HFF-Myc (cell line): Measurements from ENCODE around the gene GRK6.

ENCODE experiments used
- DNase-seq: peaks from one replicate; pipeline ENCODE4 v3.0.0-alpha.2; 2011; ENCODE audit warnings: low read depth; ENCODE audit errors: extremely low read depth
- H3K4me3 ChIP-seq: replicated peaks from 2 replicates; pipeline ENCODE4 v1.5.1; 2011; ENCODE audit warnings: low read depth, mild to moderate bottlenecking, control low read depth, low read length
- TF ChIP-seq, protein P1 (sequence below): IDR thresholded peaks from 2 replicates; pipeline ENCODE4 v1.5.1; 2012; ENCODE audit warnings: mild to moderate bottlenecking, low read depth, low read length, control low read depth; ENCODE audit errors: missing control alignments

GRK6 gene

DNA sequence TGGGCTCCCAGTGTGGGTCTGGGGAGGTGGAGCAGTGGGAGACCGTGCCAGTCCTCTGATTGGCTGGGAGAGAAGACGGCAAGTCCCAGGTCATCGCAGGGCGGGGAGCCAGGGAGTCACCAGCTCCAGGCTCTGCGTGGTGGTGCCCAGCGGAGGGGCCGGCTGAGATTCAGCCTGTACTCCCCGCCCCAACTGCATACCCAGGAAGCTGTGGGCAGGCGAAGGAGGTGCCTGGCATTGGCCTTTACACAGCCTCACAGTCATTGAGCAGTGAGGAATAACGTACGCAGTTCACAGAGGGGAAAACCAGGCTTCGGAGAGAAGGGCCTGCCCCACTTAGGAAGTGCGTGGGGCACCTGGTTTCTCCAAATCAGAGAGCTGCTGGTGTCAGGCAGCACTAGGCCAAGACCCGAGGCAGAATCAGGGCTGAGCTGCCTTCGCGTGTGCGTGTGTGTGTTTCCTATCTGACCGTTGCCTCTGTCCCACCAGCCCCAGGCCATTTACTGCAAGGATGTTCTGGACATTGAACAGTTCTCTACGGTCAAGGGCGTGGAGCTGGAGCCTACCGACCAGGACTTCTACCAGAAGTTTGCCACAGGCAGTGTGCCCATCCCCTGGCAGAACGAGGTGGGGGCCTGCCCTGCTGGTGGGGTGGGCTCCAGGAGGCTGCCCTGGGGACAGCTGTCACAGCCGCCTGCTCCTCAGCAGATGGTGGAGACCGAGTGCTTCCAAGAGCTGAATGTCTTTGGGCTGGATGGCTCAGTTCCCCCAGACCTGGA lies 13.9 kb downstream of the GRK6 start:
- H3K4me3 ChIP-seq = no peak overlapping the region
- TF ChIP-seq, protein P1, sequence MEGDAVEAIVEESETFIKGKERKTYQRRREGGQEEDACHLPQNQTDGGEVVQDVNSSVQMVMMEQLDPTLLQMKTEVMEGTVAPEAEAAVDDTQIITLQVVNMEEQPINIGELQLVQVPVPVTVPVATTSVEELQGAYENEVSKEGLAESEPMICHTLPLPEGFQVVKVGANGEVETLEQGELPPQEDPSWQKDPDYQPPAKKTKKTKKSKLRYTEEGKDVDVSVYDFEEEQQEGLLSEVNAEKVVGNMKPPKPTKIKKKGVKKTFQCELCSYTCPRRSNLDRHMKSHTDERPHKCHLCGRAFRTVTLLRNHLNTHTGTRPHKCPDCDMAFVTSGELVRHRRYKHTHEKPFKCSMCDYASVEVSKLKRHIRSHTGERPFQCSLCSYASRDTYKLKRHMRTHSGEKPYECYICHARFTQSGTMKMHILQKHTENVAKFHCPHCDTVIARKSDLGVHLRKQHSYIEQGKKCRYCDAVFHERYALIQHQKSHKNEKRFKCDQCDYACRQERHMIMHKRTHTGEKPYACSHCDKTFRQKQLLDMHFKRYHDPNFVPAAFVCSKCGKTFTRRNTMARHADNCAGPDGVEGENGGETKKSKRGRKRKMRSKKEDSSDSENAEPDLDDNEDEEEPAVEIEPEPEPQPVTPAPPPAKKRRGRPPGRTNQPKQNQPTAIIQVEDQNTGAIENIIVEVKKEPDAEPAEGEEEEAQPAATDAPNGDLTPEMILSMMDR = no peak
- DNase-seq = no peak

DNA sequence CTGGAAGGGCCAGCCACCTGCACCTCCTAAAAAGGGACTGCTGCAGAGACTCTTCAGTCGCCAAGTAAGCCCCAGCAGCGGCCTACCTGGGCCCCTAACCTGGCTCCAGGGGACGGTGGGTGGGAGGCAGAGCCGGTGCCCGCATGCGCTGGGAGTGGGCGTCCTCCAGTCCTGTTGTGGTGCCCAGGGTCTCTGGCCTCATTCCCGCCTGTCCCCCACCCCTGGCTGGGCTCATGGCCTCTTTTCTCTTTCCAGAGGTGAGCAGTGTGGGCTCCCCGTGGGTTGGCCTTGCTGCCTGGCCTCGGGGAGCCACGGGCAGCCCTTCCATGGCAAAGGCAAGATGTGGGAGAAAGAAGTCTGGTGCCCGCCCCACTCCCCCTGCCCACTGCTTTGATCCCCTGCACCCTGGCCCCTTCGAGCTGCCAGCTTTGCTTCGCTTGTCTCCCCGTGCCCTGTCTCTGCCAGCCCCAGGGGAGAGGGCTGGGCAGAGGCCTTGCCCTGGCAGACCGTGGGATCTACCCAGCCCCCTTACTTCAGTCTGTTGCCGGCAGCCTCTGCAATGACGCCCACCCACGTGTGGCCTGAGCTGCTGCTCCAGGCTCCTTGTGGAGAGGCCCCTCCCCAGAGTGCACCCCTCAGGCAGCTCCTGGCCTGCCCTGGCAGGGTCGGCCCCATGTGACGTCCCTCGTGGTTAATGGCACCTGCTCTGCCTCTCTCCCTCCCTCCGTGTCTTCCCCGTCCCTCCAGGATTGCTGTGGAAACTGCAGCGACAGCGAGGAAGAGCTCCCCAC lies 14.7 kb downstream of the GRK6 start:
- H3K4me3 ChIP-seq = no peak overlapping the region
- TF ChIP-seq, protein P1 = no peak
- no peak for DNase-seq

DNA sequence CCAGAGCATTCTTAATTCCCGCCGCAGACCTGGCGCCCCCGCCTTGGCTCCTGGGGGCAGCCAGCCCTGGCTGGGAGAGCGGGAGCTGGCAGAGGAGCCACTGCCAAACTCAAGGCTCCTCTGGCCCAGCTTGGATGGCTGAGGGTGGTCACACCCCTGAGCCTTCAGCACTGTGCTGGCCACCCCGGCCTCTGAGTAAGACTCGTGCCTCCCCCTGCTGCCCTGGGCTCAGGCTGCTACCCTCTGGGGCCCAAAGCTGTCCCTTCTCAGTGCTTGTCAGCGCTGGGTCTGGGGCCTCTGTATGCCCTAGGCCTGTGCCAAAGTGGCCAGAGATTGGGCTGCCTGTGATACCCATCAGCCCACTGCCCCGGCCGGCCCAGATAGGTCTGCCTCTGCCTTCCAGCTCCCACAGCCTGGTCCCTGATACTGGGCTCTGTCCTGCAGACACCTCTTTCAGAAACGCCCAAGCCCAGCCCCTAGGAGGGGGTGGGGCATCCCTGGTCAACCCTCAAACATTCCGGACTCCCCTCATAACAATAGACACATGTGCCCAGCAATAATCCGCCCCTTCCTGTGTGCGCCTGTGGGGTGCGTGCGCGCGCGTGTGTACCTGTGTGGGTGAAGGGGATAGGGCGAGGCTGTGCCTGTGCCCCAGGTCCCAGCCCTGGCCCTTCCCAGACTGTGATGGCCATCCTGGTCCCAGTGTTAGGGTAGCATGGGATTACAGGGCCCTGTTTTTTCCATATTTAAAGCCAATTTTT lies 15.8 kb downstream of the GRK6 start:
- H3K4me3 ChIP-seq = no peak overlapping the region
- no peak for DNase-seq
- TF ChIP-seq, protein P1 = no peak

DNA sequence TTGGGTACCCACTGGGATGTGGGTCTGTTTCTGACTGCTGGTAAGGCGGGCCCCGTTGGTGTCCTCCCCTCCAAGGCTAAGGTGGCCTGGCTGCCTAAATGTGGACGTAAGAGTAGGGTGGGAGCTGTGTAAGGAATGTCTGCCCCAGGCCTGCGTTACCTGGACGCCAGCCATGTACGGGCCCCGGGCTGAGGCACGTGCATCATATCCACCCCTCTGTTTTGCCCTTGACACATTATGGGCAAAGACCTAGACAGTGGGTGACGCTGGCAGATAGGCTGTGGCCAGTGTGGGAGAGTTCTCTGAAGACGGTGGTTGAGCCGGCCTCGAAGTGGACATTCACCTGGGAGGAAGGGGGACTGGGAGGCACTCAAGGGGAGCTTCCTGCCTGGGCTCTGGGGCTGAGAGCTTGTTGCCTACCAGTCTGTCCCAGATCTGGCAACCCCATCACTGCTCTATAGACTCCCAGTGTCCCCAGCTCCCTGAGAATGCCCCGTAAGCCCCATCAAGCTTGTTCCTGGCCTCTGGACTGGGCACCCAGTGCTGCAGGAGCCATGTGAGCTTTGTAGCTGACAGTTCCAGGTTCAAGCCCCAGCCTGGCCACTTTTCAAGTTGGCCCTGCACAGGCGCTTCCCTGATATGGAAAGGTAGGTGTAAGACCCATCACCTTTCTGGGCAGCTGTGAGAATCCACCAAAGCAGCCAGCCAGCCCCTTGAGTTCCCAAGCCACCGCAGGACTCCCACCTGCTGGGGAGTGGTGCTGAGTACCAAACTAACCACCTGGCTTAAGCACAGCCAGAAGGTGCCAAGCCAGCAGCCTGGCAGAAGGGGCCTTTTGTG lies 16.9 kb downstream of the GRK6 start:
- no peak overlapping the region for H3K4me3 ChIP-seq
- DNase-seq = no peak

DNA sequence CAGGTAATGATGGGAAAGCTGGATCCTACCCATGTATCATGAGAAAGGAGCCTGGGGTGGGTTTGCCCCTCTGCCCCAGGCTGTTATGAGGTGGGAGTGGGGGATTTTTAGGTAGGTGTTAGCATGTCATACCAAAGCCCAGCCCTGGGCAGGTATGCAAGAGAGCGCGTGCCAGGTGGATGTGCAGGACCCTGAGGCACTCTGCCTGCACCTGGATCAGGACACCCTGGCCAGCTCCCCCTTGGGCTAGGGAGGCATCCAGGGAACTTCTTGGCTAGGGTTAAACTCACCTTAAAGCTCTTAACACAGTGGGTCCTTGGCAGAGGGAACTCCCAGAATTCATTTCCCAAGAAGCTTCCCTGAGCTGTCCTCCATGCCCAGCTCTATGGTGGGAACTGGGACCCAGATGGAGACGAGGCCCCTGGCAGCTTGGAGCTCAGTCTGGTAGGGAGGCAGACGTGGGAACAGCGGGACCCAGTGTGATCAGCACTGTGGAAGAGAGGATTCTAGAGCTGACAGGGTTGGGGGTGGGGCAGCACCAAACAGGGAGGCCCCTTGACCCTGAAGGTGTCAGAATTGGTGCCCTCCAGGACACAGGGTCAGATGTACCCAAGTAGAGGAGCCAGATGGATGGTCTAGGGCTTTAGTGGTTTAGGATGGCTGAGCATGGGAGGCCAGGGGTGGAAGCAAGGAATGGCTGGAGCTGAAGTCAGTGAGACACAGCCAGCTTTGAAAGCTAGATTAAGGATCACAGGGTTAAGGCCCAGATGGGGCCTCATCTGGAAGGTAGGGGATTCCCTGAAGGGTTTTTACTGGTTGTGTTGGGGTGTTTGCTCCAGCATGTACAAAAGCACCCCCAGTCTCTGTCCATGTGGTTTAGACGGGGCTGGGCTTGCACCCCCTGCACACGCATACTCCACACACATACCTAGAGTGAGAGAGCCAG lies 17.9 kb downstream of the GRK6 start:
- no peak overlapping the region for H3K4me3 ChIP-seq
- TF ChIP-seq, protein P1 = no peak
- DNase-seq = no peak

More for the DNA sequence above, 16.9 kb downstream of the GRK6 start:
- TF ChIP-seq, protein P1 = no peak
